OCI-LY1 (cell line): ENCODE results near the gene MYLK3.

ENCODE experiments used
- CTCF ChIP-seq: fragments of 200-600 bp; sonication (generic), shearing (Covaris generic); IDR thresholded peaks from 2 replicates; pipeline ENCODE4 v1.5.1; 2017; ENCODE audit warnings: mild to moderate bottlenecking, antibody characterized with exemption, low read length, moderate library complexity, mixed read lengths
- EZH2 ChIP-seq: fragments of 200-600 bp; sonication (generic), shearing (Covaris generic); IDR thresholded peaks from 2 replicates; pipeline ENCODE4 v1.8.0; 2017; ENCODE audit warnings: borderline replicate concordance, mixed run types, mild to moderate bottlenecking, antibody characterized with exemption, low read length, moderate library complexity, mixed read lengths

GRCh38 chr16:46658925-46659324, 89.2 kb downstream of the MYLK3 start:
- TF ChIP-seq CTCF (no peak), EZH2 (no peak)
